IPS DF 6.9 (cell line): ENCODE measurements around the gene TNS3.
"Not testable (repeated sequence)": the region's sequence is repeated elsewhere in the genome, so short reads cannot be mapped to it uniquely, and the experiment has no call there.

Source experiments
- DNase-seq: peaks from one replicate; pipeline ENCODE4 v3.0.0-alpha.2; 2013; ENCODE audit warnings: low read depth, low spot score
- H3K27ac ChIP-seq: one replicate; pipeline ENCODE4 v1.5.1; 2013; ENCODE audit warnings: low read length, control low read depth
- H3K27me3 ChIP-seq: 2 replicates; pipeline ENCODE4 v1.6.1; 2013; ENCODE audit warnings: mild to moderate bottlenecking, low read length; ENCODE audit not compliant: control insufficient read depth, insufficient read depth
- H3K36me3 ChIP-seq: 2 replicates; pipeline ENCODE4 v1.6.1; 2013; ENCODE audit warnings: low read length; ENCODE audit not compliant: control insufficient read depth, insufficient read depth
- H3K4me1 ChIP-seq: 2 replicates; pipeline ENCODE4 v1.6.1; 2013; ENCODE audit warnings: low read length; ENCODE audit not compliant: control insufficient read depth, insufficient read depth
- H3K4me3 ChIP-seq: 2 replicates; pipeline ENCODE4 v1.5.1; 2013; ENCODE audit warnings: mild to moderate bottlenecking, low read length
- H3K9me3 ChIP-seq: 2 replicates; pipeline ENCODE4 v1.6.1; 2013; ENCODE audit warnings: low read length, inconsistent platforms; ENCODE audit not compliant: control insufficient read depth, insufficient read depth
- WGBS: extraction: QIAGEN DNeasy Blood & Tissue Kit; methylation state at CpG from one replicate; pipeline ENCODE4 v1.1.7; 2013; ENCODE audit warnings: mixed read lengths, missing lambda C conversion rate; ENCODE audit not compliant: insufficient read length, insufficient coverage; 5-methylcytosine and 5-hydroxymethylcytosine counted together

The TNS3 gene

GRCh38 chr7:47549397-47549796, 32.5 kb downstream of the TNS3 start:
- H3K27ac ChIP-seq = no peak overlapping the region
- DNase-seq = no peak
- H3K27me3 ChIP-seq = no peaks in the 10 kb centered on the region
- no peaks in the 10 kb centered on the region for H3K9me3 ChIP-seq
- no CpG with 5 or more reads among the region's 6 CpGs for WGBS
- no peaks in the 10 kb centered on the region for H3K36me3 ChIP-seq
- no peak overlapping the region for H3K4me3 ChIP-seq
- H3K4me1 ChIP-seq = peaks cover 4% of the 10 kb centered on the region

- no peaks in the 10 kb centered on the region for H3K36me3 ChIP-seq
- H3K9me3 ChIP-seq = no peaks in the 10 kb centered on the region
- no peak overlapping the region for H3K4me3 ChIP-seq
- H3K27me3 ChIP-seq = no peaks in the 10 kb centered on the region
- H3K4me1 ChIP-seq = peaks cover 6% of the 10 kb centered on the region
- H3K27ac ChIP-seq = no peak overlapping the region
- DNase-seq = no peak
- no CpG with 5 or more reads among the region's 8 CpGs for WGBS
Observed at GRCh38 chr7:47548546-47548945, 33.4 kb downstream of the TNS3 start.

- no peaks in the 10 kb centered on the region for H3K27me3 ChIP-seq
- H3K27ac ChIP-seq = no peak overlapping the region
- WGBS = no CpG with 5 or more reads among the region's 19 CpGs
- peaks cover 6% of the 10 kb centered on the region; the same call in 1 of the 2 replicates for H3K4me1 ChIP-seq
- no peaks in the 10 kb centered on the region for H3K36me3 ChIP-seq
- no peak for DNase-seq
- H3K4me3 ChIP-seq = no peak overlapping the region
- H3K9me3 ChIP-seq = no peaks in the 10 kb centered on the region
Observed at GRCh38 chr7:47546733-47547494, 35.0 kb downstream of the TNS3 start.

- H3K27ac ChIP-seq = no peak overlapping the region
- no peaks in the 10 kb centered on the region for H3K36me3 ChIP-seq
- no peaks in the 10 kb centered on the region for H3K9me3 ChIP-seq
- no peak overlapping the region for H3K4me3 ChIP-seq
- DNase-seq = no peak
- no CpG with 5 or more reads among the region's 14 CpGs for WGBS
- H3K27me3 ChIP-seq = no peaks in the 10 kb centered on the region
- peaks cover 6% of the 10 kb centered on the region; the same call in 1 of the 2 replicates for H3K4me1 ChIP-seq
Observed at GRCh38 chr7:47546171-47546570, 35.7 kb downstream of the TNS3 start.

- Histone ChIP-seq H3K4me1 (peaks cover 6% of the 10 kb centered on the region; the same call in 1 of the 2 replicates), H3K27ac (no peak overlapping the region), H3K9me3 (no peaks in the 10 kb centered on the region), H3K4me3 (no peak overlapping the region), H3K36me3 (no peaks in the 10 kb centered on the region), H3K27me3 (no peaks in the 10 kb centered on the region)
- WGBS = no CpG with 5 or more reads among the region's 3 CpGs
- no peak for DNase-seq
Observed at GRCh38 chr7:47544416-47544815, 37.5 kb downstream of the TNS3 start.

- Histone ChIP-seq H3K9me3 (no peaks in the 10 kb centered on the region), H3K4me3 (no peak overlapping the region)
Observed at GRCh38 chr7:47543714-47544113, 38.2 kb downstream of the TNS3 start.

GRCh38 chr7:47543056-47543455, 38.9 kb downstream of the TNS3 start:
- H3K9me3 ChIP-seq = no peaks in the 10 kb centered on the region
- no peak overlapping the region for H3K27ac ChIP-seq
- no peaks in the 10 kb centered on the region for H3K36me3 ChIP-seq
- H3K4me3 ChIP-seq = no peak overlapping the region
- no peak for DNase-seq
- H3K27me3 ChIP-seq = no peaks in the 10 kb centered on the region; the same call in 1 of the 2 replicates
- WGBS = no CpG with 5 or more reads among the region's 4 CpGs
- peaks cover 8% of the 10 kb centered on the region; the same call in 1 of the 2 replicates for H3K4me1 ChIP-seq

More at GRCh38 chr7:47543714-47544113, 38.2 kb downstream of the TNS3 start:
- H3K4me1 ChIP-seq = peaks cover 6% of the 10 kb centered on the region; the same call in 1 of the 2 replicates
- no peaks in the 10 kb centered on the region for H3K27me3 ChIP-seq
- no CpG with 5 or more reads among the region's 6 CpGs for WGBS
- H3K36me3 ChIP-seq = no peaks in the 10 kb centered on the region
- H3K27ac ChIP-seq = no peak overlapping the region
- DNase-seq = no peak

GRCh38 chr7:47542051-47542450, 39.9 kb downstream of the TNS3 start:
- Histone ChIP-seq H3K27ac (no peak overlapping the region), H3K9me3 (no peaks in the 10 kb centered on the region), H3K27me3 (peaks cover 1% of the 10 kb centered on the region; the same call in 1 of the 2 replicates), H3K36me3 (no peaks in the 10 kb centered on the region), H3K4me1 (peaks cover 9% of the 10 kb centered on the region; the same call in 1 of the 2 replicates), H3K4me3 (no peak overlapping the region)
- no CpG with 5 or more reads among the region's 3 CpGs for WGBS
- no peak for DNase-seq

GRCh38 chr7:47541485-47541884, 40.4 kb downstream of the TNS3 start:
- peaks cover 12% of the 10 kb centered on the region for H3K4me1 ChIP-seq
- WGBS = no CpG with 5 or more reads among the region's 9 CpGs
- H3K27ac ChIP-seq = not testable (repeated sequence)

GRCh38 chr7:47540387-47541350, 41.2 kb downstream of the TNS3 start:
- H3K4me1 ChIP-seq = peaks cover 16% of the 10 kb centered on the region
- DNase-seq = no peak
- WGBS = no CpG with 5 or more reads among the region's 22 CpGs
- H3K4me3 ChIP-seq = no peak overlapping the region
- H3K36me3 ChIP-seq = no peaks in the 10 kb centered on the region
- no peak overlapping the region for H3K27ac ChIP-seq
- peaks cover 11% of the 10 kb centered on the region for H3K27me3 ChIP-seq
- no peaks in the 10 kb centered on the region for H3K9me3 ChIP-seq

More at GRCh38 chr7:47541485-47541884, 40.4 kb downstream of the TNS3 start:
- H3K27me3 ChIP-seq, H3K9me3 ChIP-seq, DNase-seq, H3K36me3 ChIP-seq, H3K4me3 ChIP-seq: not testable (repeated sequence)
